Measurements from ENCODE around the gene FGR.

GRCh38 chr1:27634177-27634984, 604 bp downstream of the FGR start:
- TF ChIP-seq EZH2phosphoT487 (IDR thresholded peaks at IDR 0.05; ENCODE audit: insufficient read depth, low read depth) (no peak), EZH2 (IDR thresholded peaks at IDR 0.05; ENCODE audit: insufficient read depth, poor library complexity, severe bottlenecking) (no peak)

Measured in GM23248 (cell line).